Measurements from ENCODE around the gene TTF2. TPM values are rescaled to one million over a fixed set of nuclear protein-coding genes. Genes with fewer than 3 reads are reported as not detected.

The TTF2 gene
- polyA plus RNA-seq, 1 experiment, result 12.4 TPM

GRCh38 chr1:117033772-117034171 is 26.4 kb upstream of the TTF2 start:
- no peak for TF ChIP-seq CTCF (IDR thresholded peaks at IDR 0.05; ENCODE audit: low read depth, low read length)
- ChIA-PET POLR2A (no interaction called here), CTCF (no interaction called here)
- Histone ChIP-seq H3K9me3 (ENCODE audit: control insufficient read depth, insufficient read depth, low read length) (no peaks in the 10 kb centered on the region), H3K27me3 (ENCODE audit: control insufficient read depth, insufficient read depth, low read length) (no peaks in the 10 kb centered on the region), H3K4me3 (ENCODE audit: low read depth, low read length) (no peak overlapping the region), H3K27ac (ENCODE audit: low read depth, low read length) (no peak overlapping the region)
- no peak for DNase-seq (ENCODE audit: low read depth, low spot score)

- ChIA-PET POLR2A (no interaction called here), CTCF (no interaction called here)
- DNase-seq (ENCODE audit: low read depth, low spot score), result no peak
- Histone ChIP-seq H3K4me3 (ENCODE audit: low read depth, low read length) (no peak overlapping the region), H3K27ac (ENCODE audit: low read depth, low read length) (no peak overlapping the region), H3K27me3 (ENCODE audit: control insufficient read depth, insufficient read depth, low read length) (no peaks in the 10 kb centered on the region), H3K9me3 (ENCODE audit: control insufficient read depth, insufficient read depth, low read length) (no peaks in the 10 kb centered on the region)
- TF ChIP-seq CTCF (IDR thresholded peaks at IDR 0.05; ENCODE audit: low read depth, low read length), result no peak
Observed at GRCh38 chr1:117034791-117035290, 25.3 kb upstream of the TTF2 start.

GRCh38 chr1:117036018-117036461 is 24.1 kb upstream of the TTF2 start:
- no peak overlapping the region for H3K4me3 ChIP-seq (ENCODE audit: low read depth, low read length)
- no peak for DNase-seq (ENCODE audit: low read depth, low spot score)
- H3K9me3 ChIP-seq (ENCODE audit: control insufficient read depth, insufficient read depth, low read length), result no peaks in the 10 kb centered on the region
- ChIA-PET CTCF (interaction anchor here (0.7 kb wide), 1 partner anchor 1152 kb away, joined by 3 read pairs; no protein-coding TSS in a partner anchor), POLR2A (no interaction called here)
- no peak overlapping the region for H3K27ac ChIP-seq (ENCODE audit: low read depth, low read length)
- TF ChIP-seq CTCF (IDR thresholded peaks at IDR 0.05; ENCODE audit: low read depth, low read length), result no peak
- no peaks in the 10 kb centered on the region for H3K27me3 ChIP-seq (ENCODE audit: control insufficient read depth, insufficient read depth, low read length)

DNA sequence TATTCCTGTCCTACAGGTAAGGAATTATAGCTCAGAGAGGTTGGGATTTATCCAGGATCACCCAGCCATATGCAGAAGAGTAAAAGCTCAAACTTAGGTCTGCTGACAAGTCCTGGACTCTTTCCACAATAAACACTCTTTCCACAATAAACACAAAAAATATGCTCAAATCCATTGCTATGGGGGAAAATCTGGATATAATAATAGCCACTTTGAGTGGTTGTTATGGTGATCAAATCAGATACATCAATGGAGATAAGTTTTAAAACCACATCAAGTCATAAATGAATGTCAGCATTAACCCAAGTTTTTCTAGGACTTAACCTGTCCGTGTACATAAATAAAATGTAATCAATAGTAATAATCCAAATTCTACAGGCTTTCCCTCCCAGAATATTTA is 22.3 kb upstream of the TTF2 start:
- Histone ChIP-seq H3K27ac (ENCODE audit: low read depth, low read length) (no peak overlapping the region), H3K9me3 (ENCODE audit: control insufficient read depth, insufficient read depth, low read length) (no peaks in the 10 kb centered on the region), H3K4me3 (ENCODE audit: low read depth, low read length) (no peak overlapping the region), H3K27me3 (ENCODE audit: control insufficient read depth, insufficient read depth, low read length) (no peaks in the 10 kb centered on the region)
- no peak for TF ChIP-seq CTCF (IDR thresholded peaks at IDR 0.05; ENCODE audit: low read depth, low read length)
- CTCF ChIA-PET, result no interaction called here
- POLR2A ChIA-PET, result no interaction called here
- no peak for DNase-seq (ENCODE audit: low read depth, low spot score)

GRCh38 chr1:117038236-117038635 is 21.9 kb upstream of the TTF2 start:
- H3K4me3 ChIP-seq (ENCODE audit: low read depth, low read length), result no peak overlapping the region
- H3K9me3 ChIP-seq (ENCODE audit: control insufficient read depth, insufficient read depth, low read length), result no peaks in the 10 kb centered on the region
- no peak overlapping the region for H3K27ac ChIP-seq (ENCODE audit: low read depth, low read length)
- DNase-seq (ENCODE audit: low read depth, low spot score), result no peak
- ChIA-PET POLR2A (no interaction called here), CTCF (interaction anchor here (1.5 kb wide), 1 partner anchor 301 kb away, joined by 3 read pairs; no protein-coding TSS in a partner anchor)
- no peaks in the 10 kb centered on the region for H3K27me3 ChIP-seq (ENCODE audit: control insufficient read depth, insufficient read depth, low read length)
- no peak for TF ChIP-seq CTCF (IDR thresholded peaks at IDR 0.05; ENCODE audit: low read depth, low read length)

Measured in AG04450 (cell line).